Uterus (tissue), 2 donors: ENCODE data around the gene PTPN23.

Experiments
- POLR2A ChIP-seq, 2 donors: fragments of 450-650 bp; IDR thresholded peaks; one replicate each; pipeline ENCODE4 v1.6.1; 2016; ENCODE audit warnings: antibody characterized with exemption in 2 of 2, mild to moderate bottlenecking in 1 of 2, moderate library complexity in 1 of 2
- TF ChIP-seq, protein P1 (sequence below), 4 experiments: fragments of 200-600 bp in 2 of 4; fragments of 450-650 bp in 2 of 4; sonication (generic) in 2 of 4; IDR thresholded peaks; one replicate each; pipeline ENCODE4 v1.5.1; 2016 to 2019; ENCODE audit warnings: antibody characterized with exemption in 4 of 4, mild to moderate bottlenecking in 2 of 4, moderate library complexity in 1 of 4

DNA sequence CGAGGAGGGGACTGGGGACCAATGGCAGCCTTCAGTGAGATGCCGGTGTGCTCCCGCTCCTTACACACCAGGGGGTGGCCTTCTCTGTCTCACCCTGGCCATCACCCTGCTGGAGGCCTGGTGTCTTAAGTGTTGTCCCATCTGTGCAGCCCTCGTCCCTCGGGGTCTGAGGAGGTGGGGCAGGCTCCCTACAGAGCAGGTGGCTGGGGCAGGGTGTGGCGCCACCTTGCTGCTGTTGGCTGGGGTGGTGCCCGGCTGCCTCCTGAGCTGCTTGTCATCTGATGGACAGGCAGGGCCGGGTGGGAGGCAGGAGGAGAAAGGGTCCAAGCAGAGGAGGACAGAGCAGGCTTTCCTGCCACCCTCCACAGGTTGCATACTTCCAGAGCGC, 25.9 kb downstream of the PTPN23 start:
- TF ChIP-seq, protein P1, sequence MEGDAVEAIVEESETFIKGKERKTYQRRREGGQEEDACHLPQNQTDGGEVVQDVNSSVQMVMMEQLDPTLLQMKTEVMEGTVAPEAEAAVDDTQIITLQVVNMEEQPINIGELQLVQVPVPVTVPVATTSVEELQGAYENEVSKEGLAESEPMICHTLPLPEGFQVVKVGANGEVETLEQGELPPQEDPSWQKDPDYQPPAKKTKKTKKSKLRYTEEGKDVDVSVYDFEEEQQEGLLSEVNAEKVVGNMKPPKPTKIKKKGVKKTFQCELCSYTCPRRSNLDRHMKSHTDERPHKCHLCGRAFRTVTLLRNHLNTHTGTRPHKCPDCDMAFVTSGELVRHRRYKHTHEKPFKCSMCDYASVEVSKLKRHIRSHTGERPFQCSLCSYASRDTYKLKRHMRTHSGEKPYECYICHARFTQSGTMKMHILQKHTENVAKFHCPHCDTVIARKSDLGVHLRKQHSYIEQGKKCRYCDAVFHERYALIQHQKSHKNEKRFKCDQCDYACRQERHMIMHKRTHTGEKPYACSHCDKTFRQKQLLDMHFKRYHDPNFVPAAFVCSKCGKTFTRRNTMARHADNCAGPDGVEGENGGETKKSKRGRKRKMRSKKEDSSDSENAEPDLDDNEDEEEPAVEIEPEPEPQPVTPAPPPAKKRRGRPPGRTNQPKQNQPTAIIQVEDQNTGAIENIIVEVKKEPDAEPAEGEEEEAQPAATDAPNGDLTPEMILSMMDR (IDR thresholded peaks at IDR 0.05), result no peak
- TF ChIP-seq POLR2A (IDR thresholded peaks at IDR 0.05), result no peak
